Rectal smooth muscle tissue (tissue), 1 donor: ENCODE results near the gene ZNF638.
"Not testable (repeated sequence)": the region's sequence is repeated elsewhere in the genome, so short reads cannot be mapped to it uniquely, and the experiment has no call there.

Source experiments
- H3K27ac ChIP-seq: one replicate; pipeline ENCODE4 v1.7.0; 2013; ENCODE audit warnings: low read depth, low read length, inconsistent platforms
- H3K27me3 ChIP-seq: one replicate; pipeline ENCODE4 v1.7.0; 2013; ENCODE audit warnings: low read length; ENCODE audit not compliant: control insufficient read depth, insufficient read depth
- H3K36me3 ChIP-seq: one replicate; pipeline ENCODE4 v1.7.0; 2013; ENCODE audit warnings: low read length; ENCODE audit not compliant: control insufficient read depth, insufficient read depth
- H3K4me1 ChIP-seq: one replicate; pipeline ENCODE4 v1.7.0; 2013; ENCODE audit warnings: low read length; ENCODE audit not compliant: control insufficient read depth, insufficient read depth
- H3K4me3 ChIP-seq: one replicate; pipeline ENCODE4 v1.7.0; 2013; ENCODE audit warnings: low read length
- H3K9ac ChIP-seq: one replicate; pipeline ENCODE4 v1.7.0; 2013; ENCODE audit warnings: low read length

The ZNF638 gene

GRCh38 chr2:71372042-71372441, 40.5 kb downstream of the ZNF638 start:
- H3K36me3 ChIP-seq, result peaks cover 14% of the 10 kb centered on the region

GRCh38 chr2:71379086-71379485, 47.5 kb downstream of the ZNF638 start:
- Histone ChIP-seq H3K27me3 (no peaks in the 10 kb centered on the region), H3K9ac (no peak overlapping the region), H3K4me1 (no peaks in the 10 kb centered on the region), H3K4me3 (no peak overlapping the region), H3K27ac (no peak overlapping the region), H3K36me3 (peaks cover 8% of the 10 kb centered on the region)

More at GRCh38 chr2:71372042-71372441, 40.5 kb downstream of the ZNF638 start:
- H3K9ac ChIP-seq, result no peak overlapping the region
- H3K27me3 ChIP-seq, result no peaks in the 10 kb centered on the region
- H3K27ac ChIP-seq, result no peak overlapping the region
- no peak overlapping the region for H3K4me3 ChIP-seq
- H3K4me1 ChIP-seq, result no peaks in the 10 kb centered on the region

GRCh38 chr2:71380665-71381064, 49.1 kb downstream of the ZNF638 start:
- H3K27me3 ChIP-seq, result no peaks in the 10 kb centered on the region
- H3K4me1 ChIP-seq, result peaks cover 3% of the 10 kb centered on the region
- no peak overlapping the region for H3K9ac ChIP-seq
- H3K36me3 ChIP-seq, result peaks cover 7% of the 10 kb centered on the region
- H3K27ac ChIP-seq, result no peak overlapping the region
- no peak overlapping the region for H3K4me3 ChIP-seq

GRCh38 chr2:71385012-71385411, 53.4 kb downstream of the ZNF638 start:
- peaks cover 22% of the 10 kb centered on the region for H3K36me3 ChIP-seq
- H3K4me3 ChIP-seq, result no peak overlapping the region
- no peak overlapping the region for H3K27ac ChIP-seq

GRCh38 chr2:71388214-71388613, 56.6 kb downstream of the ZNF638 start:
- Histone ChIP-seq H3K4me3 (no peak overlapping the region), H3K36me3 (peaks cover 20% of the 10 kb centered on the region)

More at GRCh38 chr2:71385012-71385411, 53.4 kb downstream of the ZNF638 start:
- Histone ChIP-seq H3K9ac (no peak overlapping the region), H3K27me3 (no peaks in the 10 kb centered on the region), H3K4me1 (peaks cover 3% of the 10 kb centered on the region)

GRCh38 chr2:71389384-71390072, 57.9 kb downstream of the ZNF638 start:
- Histone ChIP-seq H3K4me3 (no peak overlapping the region), H3K27me3 (no peaks in the 10 kb centered on the region), H3K36me3 (peaks cover 28% of the 10 kb centered on the region), H3K4me1 (peaks cover 3% of the 10 kb centered on the region), H3K9ac (no peak overlapping the region), H3K27ac (no peak overlapping the region)

More at GRCh38 chr2:71388214-71388613, 56.6 kb downstream of the ZNF638 start:
- H3K4me1 ChIP-seq, result peaks cover 3% of the 10 kb centered on the region
- H3K27me3 ChIP-seq, result no peaks in the 10 kb centered on the region
- H3K27ac ChIP-seq, result no peak overlapping the region
- no peak overlapping the region for H3K9ac ChIP-seq

GRCh38 chr2:71393216-71393615, 61.6 kb downstream of the ZNF638 start:
- Histone ChIP-seq H3K9ac (no peak overlapping the region), H3K4me1 (no peaks in the 10 kb centered on the region), H3K27ac (no peak overlapping the region), H3K4me3 (no peak overlapping the region), H3K36me3 (peaks cover 33% of the 10 kb centered on the region), H3K27me3 (no peaks in the 10 kb centered on the region)

GRCh38 chr2:71395471-71395870, 63.9 kb downstream of the ZNF638 start:
- no peak overlapping the region for H3K4me3 ChIP-seq

GRCh38 chr2:71402427-71402826, 70.8 kb downstream of the ZNF638 start:
- Histone ChIP-seq H3K27ac (no peak overlapping the region), H3K36me3 (peaks cover 21% of the 10 kb centered on the region)

More at GRCh38 chr2:71395471-71395870, 63.9 kb downstream of the ZNF638 start:
- Histone ChIP-seq H3K36me3 (peaks cover 23% of the 10 kb centered on the region), H3K4me1 (no peaks in the 10 kb centered on the region), H3K27ac (no peak overlapping the region), H3K27me3 (no peaks in the 10 kb centered on the region), H3K9ac (no peak overlapping the region)

GRCh38 chr2:71409611-71410010, 78.0 kb downstream of the ZNF638 start:
- Histone ChIP-seq H3K4me3 (no peak overlapping the region), H3K36me3 (peaks cover 9% of the 10 kb centered on the region), H3K27ac (no peak overlapping the region), H3K27me3 (no peaks in the 10 kb centered on the region), H3K4me1 (no peaks in the 10 kb centered on the region), H3K9ac (no peak overlapping the region)

More at GRCh38 chr2:71402427-71402826, 70.8 kb downstream of the ZNF638 start:
- no peaks in the 10 kb centered on the region for H3K4me1 ChIP-seq
- no peak overlapping the region for H3K4me3 ChIP-seq
- no peak overlapping the region for H3K9ac ChIP-seq
- no peaks in the 10 kb centered on the region for H3K27me3 ChIP-seq

GRCh38 chr2:71410696-71411095, 79.1 kb downstream of the ZNF638 start:
- H3K4me3 ChIP-seq, result no peak overlapping the region
- no peak overlapping the region for H3K9ac ChIP-seq
- H3K27me3 ChIP-seq, result no peaks in the 10 kb centered on the region
- H3K27ac ChIP-seq, result no peak overlapping the region
- H3K4me1 ChIP-seq, result no peaks in the 10 kb centered on the region
- peaks cover 6% of the 10 kb centered on the region for H3K36me3 ChIP-seq

- H3K36me3 ChIP-seq, H3K4me1 ChIP-seq, H3K27me3 ChIP-seq, H3K27ac ChIP-seq, H3K4me3 ChIP-seq, H3K9ac ChIP-seq: not testable (repeated sequence)
These were observed 85.3 kb downstream of the ZNF638 start for GRCh38 chr2:71416866-71417265.
